Endothelial cell of umbilical vein (primary cell): ENCODE measurements around the gene IRS1. TPM values are rescaled to one million over a fixed set of nuclear protein-coding genes. Genes with fewer than 3 reads are reported as not detected.

ENCODE experiments used
- BruUV-seq: library from RNA; stranded (reverse); fragments of 400-500 nt; replicated peaks from 2 replicates; lab custom pipeline; 2021; lab: Mats Ljungman, UMichigan
- CTCF ChIA-PET: fragments of 300-600, 350-600 bp; sonication (Branson Sonifier 250); formaldehyde crosslinking; loops from one replicate; lab custom pipeline; 2021; ENCODE audit warnings: antibody characterized with exemption, inconsistent platforms; lab: Charles Lee
- POLR2A ChIA-PET: fragments of 300-600, 350-600 bp; sonication (Branson Sonifier 250); formaldehyde crosslinking; loops from one replicate; lab custom pipeline; 2021; ENCODE audit warnings: antibody characterized with exemption, inconsistent platforms; lab: Charles Lee
- DNase-seq: peaks from one replicate; pipeline ENCODE4 v3.0.0-alpha.2; 2011; ENCODE audit warnings: low read depth, low spot score
- FAIRE-seq: peaks from 2 replicates; lab custom pipeline; 2011; peaks lifted over from hg19 to GRCh38; lab: Jason Lieb, UNC
- H2AFZ ChIP-seq: 2 replicates; pipeline ENCODE4 v1.6.0; 2012; ENCODE audit warnings: low read depth, low read length, control low read depth, inconsistent platforms
- H3K27ac ChIP-seq: 2 replicates; pipeline ENCODE4 v1.5.1; 2011; ENCODE audit warnings: low read depth, mild to moderate bottlenecking, control low read depth, low read length, moderate library complexity; ENCODE audit not compliant: insufficient read depth
- H3K27me3 ChIP-seq, 2 experiments: 2 replicates each; pipeline versions ENCODE4 v1.6.0 to v1.6.1; 2011; ENCODE audit warnings: low read length in 2 of 2, mixed read lengths in 1 of 2; ENCODE audit not compliant: control insufficient read depth in 2 of 2, insufficient read depth in 2 of 2
- H3K36me3 ChIP-seq, 2 experiments: 2 replicates in 1 of 2; 3 replicates in 1 of 2; pipeline ENCODE4 v1.5.1; 2011; ENCODE audit warnings: low read length in 2 of 2, mild to moderate bottlenecking in 1 of 2, moderate library complexity in 1 of 2; ENCODE audit not compliant: control insufficient read depth in 2 of 2, insufficient read depth in 2 of 2; ENCODE audit errors: extremely low read depth in 1 of 2
- H3K4me1 ChIP-seq: 3 replicates; pipeline ENCODE4 v1.5.1; 2011; ENCODE audit warnings: mild to moderate bottlenecking, low read length; ENCODE audit not compliant: control insufficient read depth, insufficient read depth; ENCODE audit errors: extremely low read depth
- H3K4me2 ChIP-seq: 2 replicates; pipeline ENCODE4 v1.6.1; 2011; ENCODE audit warnings: low read length, control low read depth, mixed read lengths; ENCODE audit not compliant: insufficient read depth
- H3K4me3 ChIP-seq, 3 experiments: fragments of 200-600 bp in 1 of 3; sonication (generic), shearing (Covaris generic) in 1 of 3; replicated peaks in 1 of 3; 2 replicates each; pipeline ENCODE4 v1.5.1; 2011 to 2016; ENCODE audit warnings: control low read depth in 3 of 3, low read length in 3 of 3, mild to moderate bottlenecking in 2 of 3, inconsistent platforms in 1 of 3, low read depth in 1 of 3, moderate library complexity in 1 of 3; ENCODE audit not compliant: insufficient read depth in 1 of 3
- H3K79me2 ChIP-seq: 2 replicates; pipeline ENCODE4 v1.6.0; 2012; ENCODE audit warnings: low read length, inconsistent platforms; ENCODE audit not compliant: control insufficient read depth, insufficient read depth
- H3K9ac ChIP-seq: replicated peaks from 2 replicates; pipeline ENCODE3; 2011; ENCODE audit warnings: low read length, control low read depth; ENCODE audit not compliant: insufficient read depth; ENCODE audit errors: extremely low read depth
- H3K9me1 ChIP-seq: replicated peaks from 3 replicates; pipeline ENCODE4 v1.6.0; 2011; ENCODE audit warnings: mild to moderate bottlenecking, low read length; ENCODE audit not compliant: control insufficient read depth, insufficient read depth; ENCODE audit errors: extremely low read depth
- H3K9me3 ChIP-seq: replicated peaks from 2 replicates; pipeline ENCODE4 v1.5.1; 2012; ENCODE audit warnings: low read length, inconsistent platforms; ENCODE audit not compliant: control insufficient read depth, insufficient read depth
- H4K20me1 ChIP-seq: replicated peaks from 2 replicates; pipeline ENCODE3; 2011; ENCODE audit warnings: mild to moderate bottlenecking, low read length; ENCODE audit not compliant: control insufficient read depth, insufficient read depth; ENCODE audit errors: extremely low read depth
- EZH2 ChIP-seq: IDR thresholded peaks from 2 replicates; pipeline ENCODE4 v1.6.1; 2012; ENCODE audit warnings: borderline replicate concordance, low read depth, mild to moderate bottlenecking, moderate library complexity, low read length, inconsistent platforms; ENCODE audit not compliant: severe bottlenecking
- FOS ChIP-seq: IDR thresholded peaks from 2 replicates; pipeline ENCODE4 v1.6.1; 2011; ENCODE audit warnings: mild to moderate bottlenecking, low read length, moderate library complexity, borderline replicate concordance; ENCODE audit not compliant: insufficient read depth
- GATA2 ChIP-seq: IDR thresholded peaks from 2 replicates; pipeline ENCODE4 v1.7.0; 2011; ENCODE audit warnings: low read depth, mild to moderate bottlenecking, moderate library complexity, mixed read lengths, low read length; ENCODE audit not compliant: insufficient read length, insufficient read depth
- JUN ChIP-seq: IDR thresholded peaks from 2 replicates; pipeline ENCODE4 v1.6.1; 2011; ENCODE audit warnings: borderline replicate concordance, low read depth; ENCODE audit not compliant: insufficient read length, insufficient read depth
- MYC ChIP-seq: IDR thresholded peaks from one replicate; pipeline ENCODE4 v1.6.1; 2011; ENCODE audit warnings: mild to moderate bottlenecking, low read depth, low read length
- POLR2A ChIP-seq: IDR thresholded peaks from 2 replicates; pipeline ENCODE4 v1.6.1; 2012; ENCODE audit warnings: low read depth, mild to moderate bottlenecking, control low read depth, low read length
- POLR2AphosphoS5 ChIP-seq: IDR thresholded peaks from 2 replicates; pipeline ENCODE4 v1.6.1; 2012; ENCODE audit warnings: low read depth, mild to moderate bottlenecking, control low read depth, low read length, moderate library complexity; ENCODE audit not compliant: insufficient read depth
- dilution Hi-C: fragments of 300-500 bp; cut with MboI; formaldehyde crosslinking; loops from one replicate; pipeline ENCODE4 v1.15.0; 2019; ENCODE audit warnings: low sequenced_read_pairs; ENCODE audit not compliant: extremely low pct_ligation_motif_present
- intact Hi-C: fragments of 100-400 bp; cut with micrococcal nuclease; formaldehyde crosslinking; loops from one replicate; pipeline ENCODE4 v1.10.0; 2022
- polyA plus RNA-seq, 4 experiments: library from polyadenylated mRNA; depleted of rRNA in 3 of 4; stranded (reverse) in 3 of 4; unstranded in 1 of 4; fragments of >200 nt; gene quantifications; 2 replicates each; pipeline versions ENCODE4 v1.2.1 to v1.2.3, GENCODE V29; 2011 to 2012; ENCODE audit warnings: missing spikeins in 1 of 4
- total RNA-seq: library from RNA; stranded (reverse); gene quantifications from 2 replicates; pipeline ENCODE4 v1.2.3, GENCODE V29; 2021
- TF ChIP-seq, protein P1 (sequence below), 2 donors: IDR thresholded peaks; 1 replicate in 1 of 2; 2 replicates in 1 of 2; pipeline ENCODE4 v1.5.1; 2011; ENCODE audit warnings: low read length in 2 of 2, mild to moderate bottlenecking in 2 of 2, moderate library complexity in 2 of 2, control low read depth in 1 of 2, inconsistent platforms in 1 of 2, low read depth in 1 of 2; ENCODE audit not compliant: insufficient read depth in 1 of 2; ENCODE audit errors: extremely low read depth in 1 of 2
- TF ChIP-seq, protein P2 (sequence below): IDR thresholded peaks from 2 replicates; pipeline ENCODE4 v1.6.1; 2011; ENCODE audit not compliant: insufficient read depth, insufficient read length

Gene IRS1
- total and polyA plus RNA-seq, 2 donors (not counting 3 experiments of a cell fraction or from before 2014, with no cell fraction given), result 0.10 to 0.11 TPM

DNA sequence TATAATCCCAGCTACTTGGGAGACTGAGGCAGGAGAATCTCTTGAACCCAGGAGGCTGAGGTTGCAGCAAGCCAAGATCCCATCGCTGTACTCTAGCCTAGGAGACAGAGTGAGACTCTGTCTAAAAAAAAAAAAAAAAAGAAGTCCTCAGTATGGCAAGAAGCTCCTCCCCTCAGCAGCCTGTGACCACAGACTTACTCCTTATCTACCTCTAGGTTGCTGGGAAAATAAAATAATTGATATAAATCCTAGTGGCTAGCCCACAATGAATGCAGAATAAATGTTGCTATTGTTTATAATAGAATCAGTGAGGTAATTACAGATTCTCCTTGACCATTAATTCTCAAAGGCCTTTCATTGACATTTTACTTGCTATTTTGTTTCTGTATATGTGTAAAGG lies 70.6 kb downstream of the IRS1 start:
- DNase-seq (no peak), FAIRE-seq (no peak)
- Histone ChIP-seq H2AFZ (no peak overlapping the region), H3K9ac (no peak overlapping the region), H3K79me2 (no peaks in the 10 kb centered on the region), H3K27me3 (no peaks in the 10 kb centered on the region), H3K4me3 (no peak overlapping the region), H3K9me3 (no peaks in the 10 kb centered on the region), H3K27ac (no peak overlapping the region), H3K4me1 (no peaks in the 10 kb centered on the region), H3K36me3 (no peaks in the 10 kb centered on the region), H4K20me1 (no peaks in the 10 kb centered on the region), H3K9me1 (no peaks in the 10 kb centered on the region), H3K4me2 (no peak overlapping the region)
- intact Hi-C loops, result no loop called here
- TF ChIP-seq EZH2, result no peak
- TF ChIP-seq JUN, result no peak
- TF ChIP-seq, protein P1, sequence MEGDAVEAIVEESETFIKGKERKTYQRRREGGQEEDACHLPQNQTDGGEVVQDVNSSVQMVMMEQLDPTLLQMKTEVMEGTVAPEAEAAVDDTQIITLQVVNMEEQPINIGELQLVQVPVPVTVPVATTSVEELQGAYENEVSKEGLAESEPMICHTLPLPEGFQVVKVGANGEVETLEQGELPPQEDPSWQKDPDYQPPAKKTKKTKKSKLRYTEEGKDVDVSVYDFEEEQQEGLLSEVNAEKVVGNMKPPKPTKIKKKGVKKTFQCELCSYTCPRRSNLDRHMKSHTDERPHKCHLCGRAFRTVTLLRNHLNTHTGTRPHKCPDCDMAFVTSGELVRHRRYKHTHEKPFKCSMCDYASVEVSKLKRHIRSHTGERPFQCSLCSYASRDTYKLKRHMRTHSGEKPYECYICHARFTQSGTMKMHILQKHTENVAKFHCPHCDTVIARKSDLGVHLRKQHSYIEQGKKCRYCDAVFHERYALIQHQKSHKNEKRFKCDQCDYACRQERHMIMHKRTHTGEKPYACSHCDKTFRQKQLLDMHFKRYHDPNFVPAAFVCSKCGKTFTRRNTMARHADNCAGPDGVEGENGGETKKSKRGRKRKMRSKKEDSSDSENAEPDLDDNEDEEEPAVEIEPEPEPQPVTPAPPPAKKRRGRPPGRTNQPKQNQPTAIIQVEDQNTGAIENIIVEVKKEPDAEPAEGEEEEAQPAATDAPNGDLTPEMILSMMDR (IDR thresholded peaks at IDR 0.05; ENCODE audit: extremely low read depth in 1 of 2, insufficient read depth in 1 of 2, low read depth in 1 of 2, low read length in 2 of 2), result no peak
- ChIA-PET CTCF (no interaction called here), POLR2A (no interaction called here)
- BruUV-seq, result no TSS peak
- dilution Hi-C loops, result no loop called here

DNA sequence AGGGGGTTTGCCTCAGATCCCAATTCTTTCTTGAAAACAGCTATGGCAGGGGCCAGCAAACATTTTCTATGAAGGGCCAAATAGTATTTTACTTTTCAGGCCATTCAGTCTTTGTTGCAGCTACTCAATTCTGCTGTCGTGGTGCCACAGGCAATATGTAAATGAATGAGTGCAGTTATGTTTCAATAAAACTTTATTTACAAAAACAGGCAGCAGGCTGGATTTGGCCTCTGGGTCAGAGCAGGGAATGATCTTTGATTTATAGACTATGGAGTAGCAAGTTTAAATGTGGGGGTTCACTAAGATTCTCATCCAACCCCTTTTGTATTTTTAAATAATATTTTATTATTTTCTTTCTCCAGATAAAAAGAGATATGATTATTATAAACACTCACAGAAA lies 72.4 kb downstream of the IRS1 start:
- Histone ChIP-seq H3K4me3 (no peak overlapping the region), H3K9ac (no peak overlapping the region), H3K79me2 (no peaks in the 10 kb centered on the region), H4K20me1 (no peaks in the 10 kb centered on the region), H3K27me3 (no peaks in the 10 kb centered on the region), H3K27ac (no peak overlapping the region), H2AFZ (no peak overlapping the region), H3K9me1 (no peaks in the 10 kb centered on the region), H3K4me1 (no peaks in the 10 kb centered on the region), H3K4me2 (no peak overlapping the region), H3K36me3 (no peaks in the 10 kb centered on the region), H3K9me3 (no peaks in the 10 kb centered on the region)
- FAIRE-seq (no peak), DNase-seq (no peak)
- intact Hi-C loops, result no loop called here
- TF ChIP-seq GATA2 (no peak), JUN (no peak), POLR2AphosphoS5 (no peak), POLR2A (no peak), EZH2 (no peak), FOS (no peak), MYC (no peak)
- TF ChIP-seq, protein P1 (IDR thresholded peaks at IDR 0.05; ENCODE audit: extremely low read depth in 1 of 2, insufficient read depth in 1 of 2, low read depth in 1 of 2, low read length in 2 of 2), result no peak
- TF ChIP-seq, protein P2, sequence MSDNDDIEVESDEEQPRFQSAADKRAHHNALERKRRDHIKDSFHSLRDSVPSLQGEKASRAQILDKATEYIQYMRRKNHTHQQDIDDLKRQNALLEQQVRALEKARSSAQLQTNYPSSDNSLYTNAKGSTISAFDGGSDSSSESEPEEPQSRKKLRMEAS, result no peak
- no TSS peak for BruUV-seq
- ChIA-PET CTCF (no interaction called here), POLR2A (no interaction called here)
- dilution Hi-C loops, result no loop called here
